ENCODE data around the gene TMEM200B.

GRCh38 chr1:29084196-29084521 is 39.5 kb downstream of the TMEM200B start:
- no peak for TF ChIP-seq ZNF324 (tag by site-specific recombination; IDR thresholded peaks at IDR 0.05)
- TF ChIP-seq ZBTB6 (tag by site-specific recombination; IDR thresholded peaks at IDR 0.05): no peak
- TF ChIP-seq CTCF (tag by site-specific recombination; IDR thresholded peaks at IDR 0.05): no peak
- TF ChIP-seq ZNF248 (tag by site-specific recombination; IDR thresholded peaks at IDR 0.05): no peak
- TF ChIP-seq PBX3 (CRISPR knock-in tag; IDR thresholded peaks at IDR 0.05): no peak
- no peak for TF ChIP-seq PRDM10 (tag by site-specific recombination; IDR thresholded peaks at IDR 0.05)
- no peak for TF ChIP-seq ZSCAN5A (tag by site-specific recombination; IDR thresholded peaks at IDR 0.05)
- no peak for TF ChIP-seq ZSCAN23 (tag by site-specific recombination; IDR thresholded peaks at IDR 0.05)
- no peak for TF ChIP-seq OVOL3 (tag by site-specific recombination; IDR thresholded peaks at IDR 0.05)
- TF ChIP-seq ZNF280D (tag by site-specific recombination; IDR thresholded peaks at IDR 0.05): no peak
- TF ChIP-seq KLF8 (tag by site-specific recombination; IDR thresholded peaks at IDR 0.05): no peak

All from HEK293 (cell line).